SK-N-SH treated with all-trans-retinoic acid at 6 μM for 48 hours (cell line): ENCODE measurements around the gene DYSF.

Experiments used
- ARNTL ChIP-seq: fragments of 450-650 bp; formaldehyde crosslinking; IDR thresholded peaks from 2 replicates; pipeline ENCODE4 v1.5.0; 2020; ENCODE audit warnings: low read depth, mild to moderate bottlenecking, moderate library complexity, borderline replicate concordance
- CREB5 ChIP-seq: fragments of 250-450 bp; sonication (Bioruptor Pico); IDR thresholded peaks from 2 replicates; pipeline ENCODE4 v1.5.1; 2020; ENCODE audit warnings: low read depth, mild to moderate bottlenecking, moderate library complexity
- ESRRG ChIP-seq: fragments of 250-450 bp; sonication (Bioruptor Pico); IDR thresholded peaks from 2 replicates; pipeline ENCODE4 v1.6.1; 2021; ENCODE audit warnings: mild to moderate bottlenecking
- PPARA ChIP-seq: fragments of 250-450 bp; sonication (Bioruptor Pico); IDR thresholded peaks from 2 replicates; pipeline ENCODE4 v1.5.0; 2020; ENCODE audit warnings: mild to moderate bottlenecking, borderline replicate concordance

- TF ChIP-seq PPARA (CRISPR knock-in tag) (no peak), ARNTL (CRISPR knock-in tag) (no peak), ESRRG (CRISPR knock-in tag) (no peak), CREB5 (CRISPR knock-in tag) (no peak)
Observed at GRCh38 chr2:71449343-71449742, 4.0 kb upstream of the DYSF start.
